Right renal cortex interstitium (tissue), 3 donors: ENCODE measurements around the gene FAM161A. TPM values are rescaled to one million over a fixed set of nuclear protein-coding genes. Genes with fewer than 3 reads are reported as not detected.
A peak's percentile ranks its signal among the peaks of the same experiment; 100 is the strongest.
"Not testable (repeated sequence)": the region's sequence is repeated elsewhere in the genome, so short reads cannot be mapped to it uniquely, and the experiment has no call there.

Experiments used
- DNase-seq, 3 donors: peaks; one replicate each; pipeline ENCODE4 v3.0.0-alpha.2; 2013; ENCODE audit warnings: low read depth in 3 of 3, low spot score in 2 of 3
- polyA plus RNA-seq, 3 donors: library from polyadenylated mRNA; unstranded; fragments of 120-200 nt; gene quantifications; one replicate each; pipeline ENCODE4 v1.2.1, GENCODE V29; 2013; ENCODE audit not compliant: insufficient read length in 3 of 3

Gene FAM161A
- 10 to 100 TPM; 15.9 to 16.7 (median 16.3) TPM for polyA plus RNA-seq

- peak; percentile 77 to 87 (median 85) for DNase-seq
Observed at GRCh38 chr2:61853847-61854563, at the start of gene FAM161A. Gene FAM161A (minus strand): TSS chr2:61854060. CDS start chr2:61854041, 19 bp downstream.

GRCh38 chr2:61900281-61900680, 46.4 kb upstream of the FAM161A start:
- DNase-seq = no peak

GRCh38 chr2:61898810-61899209, 45.0 kb upstream of the FAM161A start:
- no peak for DNase-seq

GRCh38 chr2:61888267-61889055, 34.6 kb upstream of the FAM161A start, which contains the start of gene CCT4:
Gene CCT4 (minus strand): TSS chr2:61888656. CDS start chr2:61888507, 149 bp downstream.
- peak; percentile 79 to 88 (median 82) for DNase-seq

- peak in 2 of 3 donors; percentile 15 to 47 for DNase-seq
Observed at GRCh38 chr2:61887717-61888266, 33.9 kb upstream of the FAM161A start.

GRCh38 chr2:61885896-61886603, 32.2 kb upstream of the FAM161A start:
- DNase-seq = no peak

- no peak for DNase-seq
Observed at GRCh38 chr2:61882850-61883249, 29.0 kb upstream of the FAM161A start.

GRCh38 chr2:61879351-61879750, 25.5 kb upstream of the FAM161A start:
- DNase-seq = not testable (repeated sequence)

GRCh38 chr2:61878761-61879160, 24.9 kb upstream of the FAM161A start:
- no peak for DNase-seq

- DNase-seq = no peak
Observed at GRCh38 chr2:61877571-61878245, 23.8 kb upstream of the FAM161A start.

GRCh38 chr2:61876400-61876799, 22.5 kb upstream of the FAM161A start:
- no peak for DNase-seq

GRCh38 chr2:61866482-61867089, 12.7 kb upstream of the FAM161A start:
- not testable (repeated sequence) for DNase-seq

GRCh38 chr2:61862085-61862484, 8.2 kb upstream of the FAM161A start:
- no peak for DNase-seq

GRCh38 chr2:61857224-61857623, 3.4 kb upstream of the FAM161A start:
- no peak for DNase-seq

- DNase-seq = no peak
Observed at GRCh38 chr2:61855318-61855613, 1.4 kb upstream of the FAM161A start.

GRCh38 chr2:61854564-61855317, 881 bp upstream of the FAM161A start:
- peak; percentile 87 to 94 (median 92) for DNase-seq

- peak in 2 of 3 donors; percentile 7 to 18 for DNase-seq
Observed at GRCh38 chr2:61853086-61853846, 594 bp downstream of the FAM161A start.

- DNase-seq = not testable (repeated sequence)
Observed at GRCh38 chr2:61851270-61851669, 2.6 kb downstream of the FAM161A start.
